ENCODE data around the gene LRRC75A. TPM values are rescaled to one million over a fixed set of nuclear protein-coding genes. Genes with fewer than 3 reads are reported as not detected.

The LRRC75A gene
- total and polyA plus RNA-seq, 2 experiments from 2014 or later: 10.7 to 18.0 TPM

Small RNA genes within 50 kb of the gene (small RNA-seq; reads per million reads assigned to genes)
- gene SNORD49A (not detected), gene SNORD65 (not detected)

Other genes starting within 250 kb of the LRRC75A start
- 40.4 and 46.2 TPM in 2 replicates for gene CENPV, start 138.7 kb downstream of the LRRC75A start, total RNA-seq
- 51.0 and 52.4 TPM in 2 replicates for gene CENPV, start 138.7 kb downstream of the LRRC75A start, polyA plus RNA-seq
- 1,250 and 1,335 TPM in 2 replicates for gene UBB, start 111.1 kb downstream of the LRRC75A start, total RNA-seq
- 2,041 and 2,117 TPM in 2 replicates for gene UBB, start 111.1 kb downstream of the LRRC75A start, polyA plus RNA-seq
- gene TRPV2, start 76.6 kb downstream of the LRRC75A start, total RNA-seq: 1.8 and 7.7 TPM in 2 replicates
- 10.1 and 15.2 TPM in 2 replicates for gene TRPV2, start 76.6 kb downstream of the LRRC75A start, polyA plus RNA-seq
- gene ZNF287, start 77.0 kb upstream of the LRRC75A start, total RNA-seq: 4.4 and 10.6 TPM in 2 replicates
- 7.1 and 7.3 TPM in 2 replicates for gene ZNF287, start 77.0 kb upstream of the LRRC75A start, polyA plus RNA-seq
- gene ZNF624, start 161.7 kb upstream of the LRRC75A start, total RNA-seq: 6.6 and 7.1 TPM in 2 replicates
- gene ZNF624, start 161.7 kb upstream of the LRRC75A start, polyA plus RNA-seq: 3.0 and 3.2 TPM in 2 replicates
- gene CCDC144A, start 198.0 kb upstream of the LRRC75A start, total RNA-seq: 0.48 and 0.50 TPM in 2 replicates
- 0.47 and 0.51 TPM in 2 replicates for gene CCDC144A, start 198.0 kb upstream of the LRRC75A start, polyA plus RNA-seq